ENCODE results near the gene MPHOSPH8. TPM values are rescaled to one million over a fixed set of nuclear protein-coding genes. Genes with fewer than 3 reads are reported as not detected.

The MPHOSPH8 gene, protein sequence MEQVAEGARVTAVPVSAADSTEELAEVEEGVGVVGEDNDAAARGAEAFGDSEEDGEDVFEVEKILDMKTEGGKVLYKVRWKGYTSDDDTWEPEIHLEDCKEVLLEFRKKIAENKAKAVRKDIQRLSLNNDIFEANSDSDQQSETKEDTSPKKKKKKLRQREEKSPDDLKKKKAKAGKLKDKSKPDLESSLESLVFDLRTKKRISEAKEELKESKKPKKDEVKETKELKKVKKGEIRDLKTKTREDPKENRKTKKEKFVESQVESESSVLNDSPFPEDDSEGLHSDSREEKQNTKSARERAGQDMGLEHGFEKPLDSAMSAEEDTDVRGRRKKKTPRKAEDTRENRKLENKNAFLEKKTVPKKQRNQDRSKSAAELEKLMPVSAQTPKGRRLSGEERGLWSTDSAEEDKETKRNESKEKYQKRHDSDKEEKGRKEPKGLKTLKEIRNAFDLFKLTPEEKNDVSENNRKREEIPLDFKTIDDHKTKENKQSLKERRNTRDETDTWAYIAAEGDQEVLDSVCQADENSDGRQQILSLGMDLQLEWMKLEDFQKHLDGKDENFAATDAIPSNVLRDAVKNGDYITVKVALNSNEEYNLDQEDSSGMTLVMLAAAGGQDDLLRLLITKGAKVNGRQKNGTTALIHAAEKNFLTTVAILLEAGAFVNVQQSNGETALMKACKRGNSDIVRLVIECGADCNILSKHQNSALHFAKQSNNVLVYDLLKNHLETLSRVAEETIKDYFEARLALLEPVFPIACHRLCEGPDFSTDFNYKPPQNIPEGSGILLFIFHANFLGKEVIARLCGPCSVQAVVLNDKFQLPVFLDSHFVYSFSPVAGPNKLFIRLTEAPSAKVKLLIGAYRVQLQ
- 9.7 and 12.2 TPM in 2 replicates for total RNA-seq

DNA sequence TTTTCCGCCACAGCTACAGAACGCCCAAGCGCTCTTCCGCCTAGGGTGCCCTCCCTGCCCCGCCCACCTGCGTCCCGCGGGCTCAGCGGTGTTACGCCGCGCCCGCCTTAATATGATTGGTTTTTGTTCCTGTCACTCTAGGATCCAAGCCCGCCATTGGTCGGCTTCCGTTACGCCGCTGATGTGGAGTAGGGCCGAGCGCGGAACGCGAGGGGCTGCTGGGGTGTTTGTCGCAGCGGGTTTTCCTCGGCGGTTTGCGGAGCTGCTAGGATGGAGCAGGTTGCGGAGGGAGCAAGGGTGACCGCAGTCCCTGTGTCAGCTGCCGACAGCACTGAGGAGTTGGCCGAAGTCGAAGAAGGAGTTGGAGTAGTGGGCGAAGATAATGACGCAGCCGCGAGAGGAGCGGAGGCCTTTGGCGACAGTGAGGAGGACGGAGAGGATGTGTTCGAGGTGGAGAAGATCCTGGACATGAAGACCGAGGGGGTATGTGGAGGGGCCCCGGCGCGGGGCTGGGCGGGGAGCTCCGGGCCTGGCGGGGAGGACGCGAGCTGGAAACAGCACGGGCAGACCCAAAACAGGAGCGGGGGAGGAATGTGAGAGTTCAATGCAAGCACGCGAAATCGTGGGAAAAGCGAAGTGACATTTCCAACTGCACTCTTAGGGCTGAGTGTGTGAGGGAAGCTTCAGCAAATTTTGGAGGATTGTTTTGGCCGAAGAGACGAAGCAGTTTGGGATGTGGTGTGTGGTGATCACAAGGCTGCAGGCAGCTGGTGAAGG, at the start of gene MPHOSPH8:
TSS of gene MPHOSPH8 (plus strand) at position 181 of the 777 bp plus-strand sequence. CDS start at position 271, 90 bp downstream.

Other genes with a start within 250 kb of the MPHOSPH8 start
- gene TPTE2, start 72.1 kb upstream of the MPHOSPH8 start, total RNA-seq = not detected in 2 replicates
- gene PSPC1, start 149.3 kb downstream of the MPHOSPH8 start, total RNA-seq = 28.8 and 30.0 TPM in 2 replicates
- 9.2 and 11.0 TPM in 2 replicates for gene ZMYM5, start 230.0 kb downstream of the MPHOSPH8 start, total RNA-seq